ENCODE results near the gene SRCAP. TPM values are rescaled to one million over a fixed set of nuclear protein-coding genes. Genes with fewer than 3 reads are reported as not detected.

SRCAP gene
- polyA plus RNA-seq, 1 experiment, result 3.1 TPM

DNA sequence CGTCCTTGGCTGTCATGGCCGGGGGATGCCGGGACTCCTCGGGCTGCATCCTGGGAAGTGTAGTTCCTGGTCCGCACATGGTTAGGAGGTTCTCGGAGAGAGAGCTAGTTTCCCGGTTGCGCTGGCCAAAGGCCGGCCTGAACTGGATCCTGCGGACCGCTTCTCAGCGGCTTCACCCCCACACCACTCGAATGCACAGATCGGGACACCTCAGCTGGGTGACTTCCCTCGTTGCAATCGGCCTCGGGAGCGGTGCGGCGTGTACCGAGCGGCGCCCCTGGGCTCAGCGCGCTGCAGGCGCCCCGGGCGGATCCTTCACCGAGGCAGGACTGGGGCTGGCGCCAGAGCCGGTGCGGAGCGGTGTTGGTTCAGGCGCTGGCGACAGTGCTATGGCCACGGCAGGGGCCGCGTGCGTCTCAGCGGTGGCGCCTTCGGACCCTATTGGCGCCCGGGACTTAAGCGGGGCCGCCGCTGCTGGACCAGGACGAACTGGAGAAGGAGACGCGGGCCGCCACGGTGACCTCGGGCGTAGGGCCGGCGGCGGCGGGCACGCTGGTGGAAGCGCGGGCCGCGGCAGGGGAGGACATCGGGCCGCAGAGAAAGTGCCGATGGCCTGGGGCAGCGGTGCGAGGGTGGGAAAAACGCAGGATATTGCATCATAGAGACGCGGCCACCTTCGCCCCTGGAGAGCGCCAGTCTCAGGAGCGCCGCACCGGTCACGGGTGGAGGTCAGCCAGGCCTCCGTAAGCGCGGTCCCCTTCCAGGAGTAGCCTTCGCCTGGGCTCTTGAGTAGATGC, 76.6 kb downstream of the SRCAP start:
- ChIA-PET CTCF (no interaction called here), POLR2A (interaction anchor here (0.6 to 1.5 kb wide), 3 partner anchors 28 to 42 kb away, joined by 3 to 6 read pairs (median 4); partner anchors contain the start of gene PHKG2)
- no peak for TF ChIP-seq CTCF (IDR thresholded peaks at IDR 0.05; ENCODE audit: low read depth, low read length)

DNA sequence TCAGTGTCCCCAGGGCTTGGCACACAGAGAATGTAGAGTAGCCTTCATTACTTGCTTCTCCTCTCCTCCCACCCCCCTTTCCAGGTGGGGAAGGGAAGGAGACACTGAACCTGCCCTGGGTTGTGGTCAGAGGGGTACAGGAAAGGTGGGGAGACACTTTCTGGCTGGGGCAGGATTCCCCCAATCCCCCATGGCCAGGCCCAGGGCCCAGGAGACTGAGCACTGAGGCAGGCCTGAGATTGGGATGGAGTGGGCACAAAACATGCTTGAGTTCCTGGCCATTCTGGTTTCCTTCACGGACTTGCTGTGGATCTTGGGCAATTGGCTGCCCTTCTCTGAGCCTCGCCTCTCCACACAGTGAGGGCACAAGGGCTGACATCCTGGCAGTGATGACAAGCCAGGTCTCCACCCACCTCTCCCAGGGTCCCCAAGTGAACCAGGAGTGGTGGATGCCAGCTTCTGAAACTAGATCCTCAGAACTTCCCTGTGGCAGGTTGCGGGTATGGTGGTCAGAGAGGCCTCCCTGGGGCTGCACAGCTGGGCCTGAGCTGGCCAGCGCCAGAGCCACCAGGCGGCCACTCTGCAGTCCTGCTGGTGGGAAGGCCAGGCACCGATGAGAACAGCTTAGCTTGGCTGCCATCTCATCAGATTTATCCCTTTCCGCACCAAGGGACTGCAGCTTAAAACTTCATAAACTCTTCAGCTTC, 78.8 kb downstream of the SRCAP start:
- Histone ChIP-seq H3K9me3 (ENCODE audit: control insufficient read depth, insufficient read depth, low read length) (no peaks in the 10 kb centered on the region; the same call in 1 of the 2 replicates), H3K27me3 (ENCODE audit: control insufficient read depth, insufficient read depth, low read length) (no peaks in the 10 kb centered on the region), H3K4me3 (ENCODE audit: low read depth, low read length) (no peak overlapping the region), H3K27ac (ENCODE audit: low read depth, low read length) (no peak overlapping the region)
- ChIA-PET CTCF (no interaction called here), POLR2A (interaction anchor here (0.9 to 1.5 kb wide), 3 partner anchors 8 to 30 kb away, joined by 3 to 4 read pairs (median 3); partner anchors contain the start of gene PHKG2)
- no peak for TF ChIP-seq CTCF (IDR thresholded peaks at IDR 0.05; ENCODE audit: low read depth, low read length)
- DNase-seq (ENCODE audit: low read depth, low spot score), result no peak

More for the DNA sequence above, 76.6 kb downstream of the SRCAP start:
- Histone ChIP-seq H3K27ac (ENCODE audit: low read depth, low read length) (peak overlapping the region; percentile 57), H3K27me3 (ENCODE audit: control insufficient read depth, insufficient read depth, low read length) (no peaks in the 10 kb centered on the region), H3K4me3 (ENCODE audit: low read depth, low read length) (peak overlapping the region; percentile 73), H3K9me3 (ENCODE audit: control insufficient read depth, insufficient read depth, low read length) (no peaks in the 10 kb centered on the region; the same call in 1 of the 2 replicates)
- no peak for DNase-seq (ENCODE audit: low read depth, low spot score)

DNA sequence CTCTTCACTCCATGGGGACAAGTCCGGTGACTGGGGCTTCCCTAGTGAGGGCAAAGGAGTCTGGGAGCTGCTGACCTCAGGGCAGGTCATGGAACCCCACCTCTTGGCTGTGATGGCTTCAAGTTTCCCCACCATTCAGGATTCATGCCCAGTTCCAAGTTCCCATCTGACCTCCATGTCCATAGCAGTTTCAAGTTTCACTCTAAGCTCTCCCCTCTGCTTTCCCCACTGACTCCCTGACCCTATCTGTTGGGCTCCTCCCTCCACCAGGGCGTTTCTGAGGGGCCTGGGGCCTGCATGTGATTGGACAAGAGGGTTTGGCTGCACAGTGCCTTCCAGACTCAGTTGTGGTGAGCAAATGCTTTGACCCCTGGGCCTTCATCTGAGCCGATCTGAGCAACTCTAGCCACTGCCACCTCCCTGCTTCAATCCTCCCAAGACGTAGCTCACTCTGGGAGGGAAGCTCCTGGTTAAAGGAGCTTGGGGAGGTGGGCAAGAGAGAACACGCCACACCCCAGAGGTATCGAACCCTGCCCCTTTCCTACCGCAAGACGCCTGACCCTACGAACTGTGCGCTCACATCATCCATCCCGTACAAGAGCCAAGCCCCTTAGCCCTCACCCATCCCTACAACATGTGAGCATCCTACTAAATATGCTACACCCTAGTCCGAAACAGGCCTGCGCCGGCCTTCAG, 79.7 kb downstream of the SRCAP start:
- DNase-seq (ENCODE audit: low read depth, low spot score), result no peak
- H3K27me3 ChIP-seq (ENCODE audit: control insufficient read depth, insufficient read depth, low read length), result no peaks in the 10 kb centered on the region
- no peak for TF ChIP-seq CTCF (IDR thresholded peaks at IDR 0.05; ENCODE audit: low read depth, low read length)
- no peaks in the 10 kb centered on the region; the same call in 1 of the 2 replicates for H3K9me3 ChIP-seq (ENCODE audit: control insufficient read depth, insufficient read depth, low read length)
- H3K4me3 ChIP-seq (ENCODE audit: low read depth, low read length), result no peak overlapping the region
- POLR2A ChIA-PET, result interaction anchor here (1.0 kb wide), 1 partner anchor 9 kb away, joined by 3 read pairs; no protein-coding TSS in a partner anchor
- no peak overlapping the region for H3K27ac ChIP-seq (ENCODE audit: low read depth, low read length)
- CTCF ChIA-PET, result interaction anchor here (1.1 kb wide), 1 partner anchor 123 kb away, joined by 3 read pairs; no protein-coding TSS in a partner anchor

DNA sequence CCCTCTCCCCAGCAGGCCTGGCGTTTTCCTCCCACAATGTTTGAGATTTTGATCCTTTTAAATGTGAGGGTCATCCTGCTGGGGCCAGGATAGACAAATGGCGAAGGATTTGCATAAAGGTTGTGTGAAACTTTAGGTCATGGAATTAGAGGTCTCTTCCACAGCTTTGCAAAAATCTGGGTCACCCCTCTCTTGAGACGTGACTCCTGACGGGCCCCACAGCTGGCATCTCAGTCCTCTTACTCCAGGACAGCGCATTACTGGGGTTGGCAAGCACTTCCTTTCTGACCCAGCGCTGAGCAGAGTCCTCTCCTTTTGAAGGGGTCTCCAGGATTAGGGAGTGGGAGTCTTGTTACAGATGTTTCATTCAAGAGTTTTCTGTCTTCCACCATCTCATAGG, 80.6 kb downstream of the SRCAP start:
- Histone ChIP-seq H3K27ac (ENCODE audit: low read depth, low read length) (no peak overlapping the region), H3K27me3 (ENCODE audit: control insufficient read depth, insufficient read depth, low read length) (no peaks in the 10 kb centered on the region), H3K4me3 (ENCODE audit: low read depth, low read length) (no peak overlapping the region), H3K9me3 (ENCODE audit: control insufficient read depth, insufficient read depth, low read length) (no peaks in the 10 kb centered on the region; the same call in 1 of the 2 replicates)
- CTCF ChIA-PET, result no interaction called here
- TF ChIP-seq CTCF (IDR thresholded peaks at IDR 0.05; ENCODE audit: low read depth, low read length), result no peak
- POLR2A ChIA-PET, result interaction anchor here (1.0 kb wide), 1 partner anchor 26 kb away, joined by 3 read pairs; no protein-coding TSS in a partner anchor
- no peak for DNase-seq (ENCODE audit: low read depth, low spot score)

Measured in AG04450 (cell line).